Body of pancreas (tissue), 4 donors: ENCODE measurements around the gene IGFBP7. TPM values are rescaled to one million over a fixed set of nuclear protein-coding genes. Genes with fewer than 3 reads are reported as not detected.

ENCODE experiments used
- ATAC-seq: fragments of 150-250 bp; one replicate; pipeline ENCODE4 v1.9.1; 2016
- DNase-seq, 4 donors: peaks; one replicate each; pipeline ENCODE4 v3.0.0-alpha.2; 2019
- H3K27ac ChIP-seq, 4 donors: fragments of 200-600 bp; sonication (generic); 1 replicate in 3 of 4; 2 replicates in 1 of 4; pipeline versions ENCODE4 v1.5.1 to v1.6.1; 2016 to 2019; ENCODE audit warnings: mild to moderate bottlenecking in 1 of 4, mixed read lengths in 1 of 4, moderate library complexity in 1 of 4
- H3K27me3 ChIP-seq, 2 donors: fragments of 200-600 bp; sonication (generic); one replicate each; pipeline ENCODE4 v1.6.0; 2016; ENCODE audit warnings: mild to moderate bottlenecking in 1 of 2
- H3K36me3 ChIP-seq, 2 donors: fragments of 200-600 bp; sonication (generic); replicated peaks in 1 of 2; 2 replicates each; pipeline ENCODE4 v1.5.1; 2016; ENCODE audit warnings: low read depth in 2 of 2; ENCODE audit not compliant: insufficient read depth in 1 of 2
- H3K4me1 ChIP-seq: fragments of 200-600 bp; sonication (generic); one replicate; pipeline ENCODE4 v1.6.0; 2016
- H3K4me3 ChIP-seq, 2 donors: fragments of 200-600 bp; sonication (generic); 1 replicate in 1 of 2; 2 replicates in 1 of 2; pipeline ENCODE4 v1.5.1; 2016 to 2019
- H3K9me3 ChIP-seq, 3 donors: fragments of 200-600 bp; sonication (generic); 1 replicate in 2 of 3; 2 replicates in 1 of 3; pipeline ENCODE4 v1.5.1; 2016
- POLR2A ChIP-seq, 3 donors: fragments of 450-650 bp; IDR thresholded peaks; one replicate each; pipeline ENCODE4 v1.6.1; 2016; ENCODE audit warnings: antibody characterized with exemption in 3 of 3, mild to moderate bottlenecking in 2 of 3
- WGBS, 2 donors: methylation state at CpG; one replicate each; pipeline ENCODE4 v1.1.5; 2017; 5-methylcytosine and 5-hydroxymethylcytosine counted together
- intact Hi-C: fragments of 100-400 bp; cut with DNase I; formaldehyde crosslinking; loops from one replicate; pipeline ENCODE4 v1.15.1; 2023
- total RNA-seq, 2 donors: library from RNA; depleted of rRNA; stranded (reverse); fragments of >200 nt; gene quantifications; one replicate each; pipeline ENCODE4 v1.1.0, GENCODE V29; 2016
- TF ChIP-seq, protein P1 (sequence below), 7 experiments: fragments of 450-650 bp in 4 of 7; fragments of 200-600 bp in 3 of 7; sonication (generic) in 3 of 7; IDR thresholded peaks; one replicate each; pipeline ENCODE4 v1.5.1; 2016 to 2019; ENCODE audit warnings: antibody characterized with exemption in 7 of 7

Gene IGFBP7
- total RNA-seq, 2 donors from 2014 or later, result 758 to 1,249 TPM

DNA sequence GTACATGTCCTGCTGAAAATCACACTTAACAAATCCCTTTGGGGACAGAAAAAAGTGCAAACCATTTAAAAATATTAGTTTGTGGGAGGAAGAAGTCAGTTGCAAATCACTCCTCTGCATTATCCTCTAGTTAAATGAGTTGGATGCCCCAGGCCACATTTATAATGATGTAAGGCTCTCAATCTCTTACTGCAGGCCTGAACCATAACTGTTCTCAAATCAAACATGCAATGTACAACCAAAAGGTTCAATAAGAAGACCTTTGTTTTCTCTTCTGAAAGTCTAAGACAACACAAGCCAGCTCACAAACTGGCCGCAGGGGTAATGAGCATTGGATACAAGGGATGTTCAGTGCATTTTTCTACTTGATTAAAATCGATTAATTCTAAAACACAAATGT, 39.7 kb downstream of the IGFBP7 start:
- TF ChIP-seq, protein P1, sequence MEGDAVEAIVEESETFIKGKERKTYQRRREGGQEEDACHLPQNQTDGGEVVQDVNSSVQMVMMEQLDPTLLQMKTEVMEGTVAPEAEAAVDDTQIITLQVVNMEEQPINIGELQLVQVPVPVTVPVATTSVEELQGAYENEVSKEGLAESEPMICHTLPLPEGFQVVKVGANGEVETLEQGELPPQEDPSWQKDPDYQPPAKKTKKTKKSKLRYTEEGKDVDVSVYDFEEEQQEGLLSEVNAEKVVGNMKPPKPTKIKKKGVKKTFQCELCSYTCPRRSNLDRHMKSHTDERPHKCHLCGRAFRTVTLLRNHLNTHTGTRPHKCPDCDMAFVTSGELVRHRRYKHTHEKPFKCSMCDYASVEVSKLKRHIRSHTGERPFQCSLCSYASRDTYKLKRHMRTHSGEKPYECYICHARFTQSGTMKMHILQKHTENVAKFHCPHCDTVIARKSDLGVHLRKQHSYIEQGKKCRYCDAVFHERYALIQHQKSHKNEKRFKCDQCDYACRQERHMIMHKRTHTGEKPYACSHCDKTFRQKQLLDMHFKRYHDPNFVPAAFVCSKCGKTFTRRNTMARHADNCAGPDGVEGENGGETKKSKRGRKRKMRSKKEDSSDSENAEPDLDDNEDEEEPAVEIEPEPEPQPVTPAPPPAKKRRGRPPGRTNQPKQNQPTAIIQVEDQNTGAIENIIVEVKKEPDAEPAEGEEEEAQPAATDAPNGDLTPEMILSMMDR (IDR thresholded peaks at IDR 0.05), result no peak
- TF ChIP-seq POLR2A (IDR thresholded peaks at IDR 0.05), result no peak
- no peak for ATAC-seq

DNA sequence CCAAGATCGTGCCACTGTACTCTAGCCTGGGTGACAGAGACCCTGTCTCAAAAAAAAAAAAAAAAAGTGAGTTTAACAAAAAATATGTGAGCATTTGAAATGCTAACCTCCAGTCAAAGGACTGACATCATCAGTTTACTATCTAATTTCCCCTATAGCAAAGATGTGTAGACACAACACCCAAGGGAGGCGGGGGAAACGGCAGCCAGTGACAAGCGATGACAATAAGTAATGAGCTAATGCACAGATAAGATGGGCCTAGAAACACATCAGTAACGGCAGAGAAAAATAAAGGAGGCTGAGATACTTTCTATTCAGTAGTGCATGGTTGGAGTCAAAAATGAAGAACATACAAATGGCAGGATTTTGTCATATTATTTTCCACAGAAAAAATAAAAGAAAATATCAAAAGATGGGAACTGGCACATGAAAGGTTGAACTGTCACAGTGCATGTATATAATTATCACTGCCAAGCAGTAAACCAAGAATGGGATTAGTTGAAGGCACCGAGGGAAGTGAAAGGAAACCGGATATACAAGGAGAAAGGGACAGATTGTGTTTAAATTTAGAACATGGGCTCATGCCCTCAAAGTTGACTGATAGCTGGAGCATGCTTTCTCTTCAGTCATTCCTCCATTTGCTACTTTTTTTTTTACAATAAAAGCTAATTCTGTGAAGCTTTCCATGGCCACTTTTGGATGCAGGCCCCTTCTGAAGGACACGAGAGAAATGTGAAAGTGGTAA, 41.8 kb downstream of the IGFBP7 start:
- ATAC-seq (no peak), DNase-seq (no peak)
- Histone ChIP-seq H3K9me3 (no peaks in the 10 kb centered on the region), H3K4me1 (peaks cover 20% of the 10 kb centered on the region), H3K27me3 (no peaks in the 10 kb centered on the region), H3K27ac (no peak overlapping the region), H3K36me3 (no peaks in the 10 kb centered on the region), H3K4me3 (no peak overlapping the region)
- no peak for TF ChIP-seq POLR2A (IDR thresholded peaks at IDR 0.05)
- TF ChIP-seq, protein P1 (IDR thresholded peaks at IDR 0.05), result no peak
- WGBS, 2 donors, result 68 to 73% methylated on average over 8 of the region's 8 CpGs
- intact Hi-C loops, result no loop called here

More for the DNA sequence above, 39.7 kb downstream of the IGFBP7 start:
- H3K4me3 ChIP-seq, result no peak overlapping the region
- 51 to 57% methylated on average over 2 of the region's 2 CpGs for WGBS, 2 donors
- H3K27ac ChIP-seq, result no peak overlapping the region
- H3K4me1 ChIP-seq, result peaks cover 5% of the 10 kb centered on the region
- no peaks in the 10 kb centered on the region for H3K36me3 ChIP-seq
- intact Hi-C loops, result no loop called here
- no peaks in the 10 kb centered on the region for H3K9me3 ChIP-seq
- DNase-seq, result no peak
- no peaks in the 10 kb centered on the region for H3K27me3 ChIP-seq

DNA sequence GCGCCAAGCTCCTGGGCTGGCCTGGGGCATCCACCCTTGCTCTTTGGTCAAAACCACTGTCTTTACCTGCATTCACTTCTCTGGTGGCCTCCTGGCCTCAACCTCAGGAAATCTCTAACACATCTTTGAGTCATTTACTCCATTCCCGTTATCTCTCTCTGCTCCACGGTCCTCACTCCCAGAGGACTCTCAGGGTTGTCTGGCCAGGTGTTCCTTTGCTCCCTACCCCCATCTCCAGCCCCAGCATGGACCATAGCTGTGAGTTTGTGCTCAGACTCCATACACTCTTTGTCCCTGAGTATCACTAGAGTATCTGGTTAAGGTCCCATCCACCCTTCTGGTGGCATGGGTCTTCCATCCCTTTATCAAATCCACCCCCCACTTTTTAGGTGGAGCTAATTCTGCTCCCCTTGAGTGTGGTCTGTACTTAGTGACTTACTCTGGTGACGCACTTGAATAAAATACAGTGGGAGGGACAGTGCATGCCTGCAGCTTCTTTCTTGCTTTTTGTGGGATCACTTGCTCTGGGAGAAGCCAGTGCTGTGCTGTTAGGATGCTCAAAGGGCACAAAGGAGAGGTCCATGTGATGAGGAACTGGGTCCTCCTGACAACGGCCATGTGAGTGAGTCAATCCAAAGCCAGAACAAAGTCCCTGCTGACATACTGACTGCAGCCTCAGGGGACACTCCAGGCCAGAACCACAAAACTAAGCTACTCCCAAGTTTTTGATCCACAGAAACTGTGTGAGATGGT, 44.3 kb downstream of the IGFBP7 start:
- TF ChIP-seq POLR2A (IDR thresholded peaks at IDR 0.05), result no peak
- TF ChIP-seq, protein P1 (IDR thresholded peaks at IDR 0.05), result no peak
- Histone ChIP-seq H3K36me3 (no peaks in the 10 kb centered on the region), H3K4me3 (no peak overlapping the region), H3K9me3 (no peaks in the 10 kb centered on the region), H3K27me3 (no peaks in the 10 kb centered on the region), H3K4me1 (peaks cover 21% of the 10 kb centered on the region), H3K27ac (peak overlapping the region in 2 of 4 donors; percentile 2 to 33)
- 76 to 79% methylated on average over 5 of the region's 5 CpGs for WGBS, 2 donors
- ATAC-seq, result peak; percentile 9
- intact Hi-C loops, result no loop called here
- DNase-seq, result no peak

DNA sequence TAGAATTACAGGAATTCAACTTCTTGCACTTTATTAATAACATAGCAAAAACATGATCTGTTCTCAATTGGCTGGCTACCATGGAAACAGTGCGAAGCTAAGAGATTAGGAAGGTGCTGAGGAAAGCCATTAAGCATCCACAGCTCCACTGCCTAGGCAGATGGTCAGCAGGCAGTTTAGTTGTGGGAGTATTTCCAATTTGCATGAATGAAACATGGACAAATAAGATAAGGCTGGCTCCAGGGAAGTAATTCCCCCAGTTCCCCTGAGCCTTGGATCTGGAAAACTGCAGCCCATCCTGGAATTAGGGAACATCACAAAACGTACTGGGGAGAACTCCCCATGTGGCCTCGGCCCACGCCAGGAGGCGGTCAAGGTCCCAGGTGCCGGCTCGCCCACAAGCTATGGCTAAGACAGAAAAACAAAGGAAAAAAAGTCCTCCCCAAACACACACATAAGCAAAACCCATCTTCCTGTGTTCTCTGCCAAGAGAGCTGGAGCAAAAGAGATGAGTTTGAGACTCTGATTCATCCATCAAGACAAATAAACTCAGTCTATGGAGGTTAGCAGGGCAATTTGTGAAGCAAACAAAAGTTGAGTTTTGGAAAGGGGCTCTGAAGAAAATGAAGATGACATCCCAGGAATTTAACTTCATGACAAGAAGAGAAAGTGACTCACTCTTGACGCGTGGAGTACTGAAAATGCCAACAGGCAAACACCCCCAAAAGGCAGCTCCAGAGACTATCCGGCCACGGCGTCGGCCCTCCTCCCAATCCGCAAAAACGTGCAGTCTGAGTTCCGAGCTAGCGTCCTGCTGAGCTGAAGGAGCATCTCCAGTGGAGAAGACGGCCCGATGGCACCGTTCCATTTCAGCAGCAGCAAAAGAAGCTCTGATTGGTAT, 45.1 kb downstream of the IGFBP7 start:
- intact Hi-C loops, result no loop called here
- no peaks in the 10 kb centered on the region for H3K36me3 ChIP-seq
- peak overlapping the region in 2 of 4 donors; percentile 33 to 54 for H3K27ac ChIP-seq
- H3K4me1 ChIP-seq, result peaks cover 21% of the 10 kb centered on the region
- H3K9me3 ChIP-seq, result no peaks in the 10 kb centered on the region
- DNase-seq (peak; percentile 32 to 56 (median 36)), ATAC-seq (peak; percentile 54)
- TF ChIP-seq, protein P1 (IDR thresholded peaks at IDR 0.05), result no peak
- no peak for TF ChIP-seq POLR2A (IDR thresholded peaks at IDR 0.05)
- no peaks in the 10 kb centered on the region for H3K27me3 ChIP-seq
- H3K4me3 ChIP-seq, result no peak overlapping the region
- WGBS, 2 donors, result 62 to 70% methylated on average over 20 of the region's 20 CpGs
